HEK293 (cell line): Measurements from ENCODE around the gene NOS1AP.

ENCODE experiments used
- CTCF ChIA-PET: fragments of 350-600 bp; formaldehyde crosslinking; extraction: SDS; loops from one replicate; lab custom pipeline; 2021; ENCODE audit warnings: antibody characterized with exemption; lab: Yijun Ruan, JAX
- POLR2A ChIA-PET: fragments of 300-600 bp; formaldehyde crosslinking; extraction: SDS; loops from one replicate; lab custom pipeline; 2020; ENCODE audit warnings: antibody characterized with exemption, inconsistent platforms; lab: Yijun Ruan, JAX
- H3K27ac ChIP-seq: fragments of 200-500 bp; sonication (Bioruptor generic); 2 replicates; pipeline ENCODE4 v1.5.1; 2014; ENCODE audit warnings: low read depth, low read length, control low read depth, inconsistent platforms; ENCODE audit errors: extremely low read depth
- H3K36me3 ChIP-seq, 2 experiments: fragments of 200-500 bp in 1 of 2; sonication (Bioruptor generic) in 1 of 2; 1 replicate in 1 of 2; 2 replicates in 1 of 2; pipeline ENCODE4 v1.5.1; 2014 to 2017; ENCODE audit warnings: inconsistent platforms in 2 of 2, low read length in 2 of 2; ENCODE audit not compliant: control insufficient read depth in 2 of 2, insufficient read depth in 1 of 2
- H3K4me1 ChIP-seq: fragments of 200-500 bp; sonication (Bioruptor generic); 2 replicates; pipeline ENCODE4 v1.5.1; 2014; ENCODE audit warnings: mild to moderate bottlenecking, low read length, inconsistent platforms; ENCODE audit not compliant: control insufficient read depth, insufficient read depth
- H3K4me3 ChIP-seq: 2 replicates; pipeline ENCODE4 v1.5.1; 2011; ENCODE audit warnings: low read depth, mild to moderate bottlenecking, control low read depth, low read length, moderate library complexity
- H3K9me3 ChIP-seq: fragments of 200-500 bp; sonication (Bioruptor generic); 2 replicates; pipeline ENCODE4 v1.5.1; 2014; ENCODE audit warnings: low read depth, low read length, inconsistent platforms; ENCODE audit not compliant: control insufficient read depth, insufficient read depth
- ATF2 ChIP-seq: fragments of 450-650 bp; formaldehyde crosslinking; IDR thresholded peaks from 2 replicates; pipeline ENCODE4 v1.5.1; 2016; ENCODE audit warnings: missing biosample characterization, missing genetic modification characterization, low read depth
- HIC1 ChIP-seq: fragments of 450-650 bp; formaldehyde crosslinking; IDR thresholded peaks from 2 replicates; pipeline ENCODE4 v1.5.1; 2016; ENCODE audit warnings: missing biosample characterization, missing genetic modification characterization
- KLF16 ChIP-seq: fragments of 450-650 bp; formaldehyde crosslinking; IDR thresholded peaks from 2 replicates; pipeline ENCODE4 v1.5.1; 2017; ENCODE audit warnings: missing biosample characterization, missing genetic modification characterization
- KLF8 ChIP-seq: fragments of 450-650 bp; formaldehyde crosslinking; IDR thresholded peaks from 2 replicates; pipeline ENCODE4 v1.5.1; 2016; ENCODE audit warnings: missing biosample characterization, missing genetic modification characterization
- OSR2 ChIP-seq: fragments of 450-650 bp; formaldehyde crosslinking; IDR thresholded peaks from 2 replicates; pipeline ENCODE4 v1.5.1; 2016; ENCODE audit warnings: missing biosample characterization, missing genetic modification characterization
- SCRT1 ChIP-seq: fragments of 450-650 bp; formaldehyde crosslinking; IDR thresholded peaks from 2 replicates; pipeline ENCODE4 v1.5.1; 2016; ENCODE audit warnings: missing biosample characterization, missing genetic modification characterization, borderline replicate concordance
- SCRT2 ChIP-seq: fragments of 450-650 bp; formaldehyde crosslinking; IDR thresholded peaks from 2 replicates; pipeline ENCODE4 v1.5.1; 2016; ENCODE audit warnings: missing biosample characterization, missing genetic modification characterization
- SP3 ChIP-seq: fragments of 450-650 bp; formaldehyde crosslinking; IDR thresholded peaks from 2 replicates; pipeline ENCODE4 v1.5.1; 2016; ENCODE audit warnings: missing biosample characterization, missing genetic modification characterization
- YY2 ChIP-seq: fragments of 450-650 bp; formaldehyde crosslinking; IDR thresholded peaks from 2 replicates; pipeline ENCODE4 v1.5.1; 2016; ENCODE audit warnings: missing biosample characterization, missing genetic modification characterization
- ZEB2 ChIP-seq: fragments of 450-650 bp; formaldehyde crosslinking; IDR thresholded peaks from 2 replicates; pipeline ENCODE4 v1.5.1; 2016; ENCODE audit warnings: missing biosample characterization, missing genetic modification characterization
- ZNF132 ChIP-seq: fragments of 450-650 bp; formaldehyde crosslinking; IDR thresholded peaks from 2 replicates; pipeline ENCODE4 v1.5.1; 2017; ENCODE audit warnings: missing biosample characterization, missing genetic modification characterization, borderline replicate concordance
- ZNF214 ChIP-seq: fragments of 450-650 bp; formaldehyde crosslinking; IDR thresholded peaks from 2 replicates; pipeline ENCODE4 v1.5.1; 2017; ENCODE audit warnings: missing biosample characterization, mild to moderate bottlenecking, missing genetic modification characterization, borderline replicate concordance
- ZNF350 ChIP-seq: fragments of 450-650 bp; formaldehyde crosslinking; IDR thresholded peaks from 2 replicates; pipeline ENCODE4 v1.5.0; 2017; ENCODE audit warnings: missing biosample characterization, mild to moderate bottlenecking, missing genetic modification characterization
- ZNF366 ChIP-seq: fragments of 450-650 bp; formaldehyde crosslinking; conservative IDR thresholded peaks from 2 replicates; pipeline ENCODE4 v1.5.1; 2016; ENCODE audit warnings: missing biosample characterization, missing genetic modification characterization
- ZNF394 ChIP-seq: fragments of 450-650 bp; formaldehyde crosslinking; IDR thresholded peaks from 2 replicates; pipeline ENCODE4 v1.5.1; 2016; ENCODE audit warnings: missing biosample characterization, missing genetic modification characterization, mild to moderate bottlenecking, moderate library complexity, borderline replicate concordance
- ZNF398 ChIP-seq: fragments of 450-650 bp; formaldehyde crosslinking; IDR thresholded peaks from 2 replicates; pipeline ENCODE4 v1.5.1; 2017; ENCODE audit warnings: missing biosample characterization, missing genetic modification characterization
- ZNF549 ChIP-seq: fragments of 450-650 bp; IDR thresholded peaks from 2 replicates; pipeline ENCODE4 v1.5.1; 2018; ENCODE audit warnings: missing biosample characterization, missing genetic modification characterization, mild to moderate bottlenecking, inconsistent platforms, moderate library complexity
- ZNF624 ChIP-seq: fragments of 450-650 bp; formaldehyde crosslinking; IDR thresholded peaks from 2 replicates; pipeline ENCODE4 v1.5.1; 2017; ENCODE audit warnings: missing biosample characterization, missing genetic modification characterization
- ZNF629 ChIP-seq: fragments of 450-650 bp; formaldehyde crosslinking; IDR thresholded peaks from 2 replicates; pipeline ENCODE4 v1.5.1; 2017; ENCODE audit warnings: missing biosample characterization, missing genetic modification characterization
- ZNF843 ChIP-seq: fragments of 450-650 bp; formaldehyde crosslinking; IDR thresholded peaks from 2 replicates; pipeline ENCODE4 v1.5.1; 2016; ENCODE audit warnings: missing biosample characterization, missing genetic modification characterization
- ZSCAN16 ChIP-seq: fragments of 450-650 bp; formaldehyde crosslinking; IDR thresholded peaks from 2 replicates; pipeline ENCODE4 v1.5.1; 2016; ENCODE audit warnings: missing biosample characterization, missing genetic modification characterization

The NOS1AP gene

GRCh38 chr1:162342452-162342983, 273.0 kb downstream of the NOS1AP start:
- no peak overlapping the region for H3K4me3 ChIP-seq
- H3K36me3 ChIP-seq = no peaks in the 10 kb centered on the region
- H3K4me1 ChIP-seq = no peaks in the 10 kb centered on the region; the same call in 1 of the 2 replicates
- POLR2A ChIA-PET = no interaction called here
- TF ChIP-seq ZNF398 (tag by site-specific recombination) (peak; percentile 36; the same call in 1 of the 2 replicates), OSR2 (tag by site-specific recombination) (peak; percentile 58), ZNF843 (tag by site-specific recombination) (peak; percentile 36; the same call in 1 of the 2 replicates), ZSCAN16 (tag by site-specific recombination) (no peak), ZNF214 (no peak), SP3 (tag by site-specific recombination) (peak; percentile 26; the same call in 1 of the 2 replicates), ZEB2 (tag by site-specific recombination) (0 out of 2 replicates have a peak, but pooled peaks have one; percentile 20), SCRT1 (tag by site-specific recombination) (peak; percentile 78; the same call in 1 of the 2 replicates), KLF8 (tag by site-specific recombination) (0 out of 2 replicates have a peak, but pooled peaks have one; percentile 20), KLF16 (tag by site-specific recombination) (peak; percentile 31; the same call in 1 of the 2 replicates), ZNF629 (tag by site-specific recombination) (peak; percentile 51; the same call in 1 of the 2 replicates), ZNF394 (tag by site-specific recombination) (0 out of 2 replicates have a peak, but pooled peaks have one; percentile 21), YY2 (0 out of 2 replicates have a peak, but pooled peaks have one; percentile 12), SCRT2 (tag by site-specific recombination) (peak; percentile 95), ZNF350 (tag by site-specific recombination) (0 out of 2 replicates have a peak, but pooled peaks have one; percentile 8), ATF2 (tag by site-specific recombination) (peak; percentile 80), ZNF366 (tag by site-specific recombination) (peak; percentile 68), ZNF624 (tag by site-specific recombination) (no peak), ZNF549 (tag by site-specific recombination) (no peak), HIC1 (tag by site-specific recombination) (0 out of 2 replicates have a peak, but pooled peaks have one; percentile 62), ZNF132 (tag by site-specific recombination) (no peak)
- no peak overlapping the region for H3K27ac ChIP-seq
- CTCF ChIA-PET = interaction anchor here (0.6 to 3.9 kb wide), 3 partner anchors 15 to 554 kb away, joined by 3 to 12 read pairs (median 7); no protein-coding TSS in a partner anchor
- H3K9me3 ChIP-seq = no peaks in the 10 kb centered on the region
